Heart left ventricle (tissue), 13 donors: ENCODE results near the gene CMBL.
A peak's percentile ranks its signal among the peaks of the same experiment; 100 is the strongest.

ENCODE experiments used
- POLR2A ChIP-seq, 2 donors: fragments of 450-650 bp; IDR thresholded peaks; one replicate each; pipeline ENCODE4 v1.6.1; 2017; ENCODE audit warnings: antibody characterized with exemption in 2 of 2, mild to moderate bottlenecking in 2 of 2, moderate library complexity in 2 of 2
- TF ChIP-seq, protein P1 (sequence below), 12 donors: fragments of 200-600 bp; sonication (generic) in 4 of 12; IDR thresholded peaks; one replicate each; pipeline versions ENCODE4 v1.5.0 to v1.8.0; 2018 to 2022; ENCODE audit warnings: antibody characterized with exemption in 12 of 12, mild to moderate bottlenecking in 5 of 12
- donor health status: ischemic (EF 13 %, LVEDD 7.1; RV severe dilation, severe dysfunction).
- donor health status: DM: no; HTN: yes; CAD: no.
- donor health status: DM: no; HTN: no; CAD: no.
- donor health status: ischemic (EF 25% LVEDD 6.9; RV normal size, moderate dysfunction).
- donor health status: ischemic (EF 25% LVEDD 5.7; RV mildly dilated, moderate dysfunction).
- donor health status: ischemic (EF 35%, LVEDD 5.7; RV mildly dilated, moderate dysfunction).
- donor health status: nonischemic (EF 11% LVEDD 7.7; RV severe dilation, severe dysfunction).
- donor health status: DM: yes; HTN: yes; CAD: no.
- donor health status: PGD.
- donor health status: ischemic (EF 29% LVEDD 5.4; RV normal size, mild dysfunction).
- donor health status: nonischemic (EF 23%, LVEDD 6.1; RV moderate dilation, normal function).

DNA sequence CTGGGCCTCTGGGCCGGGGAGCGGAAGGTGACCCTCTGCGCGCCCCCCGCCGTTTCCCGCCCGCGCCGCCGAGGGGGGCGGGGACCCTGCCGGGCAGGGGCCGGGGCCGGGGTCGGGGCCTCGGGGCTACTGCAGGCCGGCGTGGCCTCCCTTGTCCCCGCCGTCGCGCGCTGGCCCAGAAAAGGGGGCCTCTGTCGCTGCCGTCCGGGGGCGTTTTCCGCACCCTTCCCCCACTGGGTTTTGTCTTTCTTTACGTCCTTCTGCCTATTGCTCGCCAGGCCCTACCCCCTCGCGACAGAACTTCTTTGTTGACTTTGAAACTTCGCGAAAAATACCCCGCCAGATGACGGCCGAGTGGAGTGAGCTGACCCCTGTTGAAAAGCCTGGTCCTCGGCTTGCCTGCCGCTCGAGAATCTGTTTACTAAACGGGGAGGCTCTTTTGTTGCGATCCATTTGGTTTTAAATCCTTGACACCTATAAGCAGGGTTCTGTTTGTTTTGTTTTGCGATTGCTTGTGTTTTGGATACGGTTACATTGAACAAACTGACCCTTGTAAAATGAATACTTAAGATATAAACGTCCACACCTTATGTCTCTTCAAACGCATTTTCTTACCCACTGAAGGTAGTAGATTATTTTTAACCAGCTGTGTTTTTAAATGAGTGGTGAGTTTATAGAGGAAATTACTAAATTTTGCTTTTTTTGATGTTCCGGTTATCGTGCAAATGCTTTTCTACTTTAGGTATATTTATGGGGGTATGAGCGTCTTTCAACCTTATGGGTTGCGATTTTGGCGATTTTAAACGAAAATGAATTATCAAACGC is 46.6 kb upstream of the CMBL start:
- TF ChIP-seq POLR2A (IDR thresholded peaks at IDR 0.05) = no peak
- TF ChIP-seq, protein P1, sequence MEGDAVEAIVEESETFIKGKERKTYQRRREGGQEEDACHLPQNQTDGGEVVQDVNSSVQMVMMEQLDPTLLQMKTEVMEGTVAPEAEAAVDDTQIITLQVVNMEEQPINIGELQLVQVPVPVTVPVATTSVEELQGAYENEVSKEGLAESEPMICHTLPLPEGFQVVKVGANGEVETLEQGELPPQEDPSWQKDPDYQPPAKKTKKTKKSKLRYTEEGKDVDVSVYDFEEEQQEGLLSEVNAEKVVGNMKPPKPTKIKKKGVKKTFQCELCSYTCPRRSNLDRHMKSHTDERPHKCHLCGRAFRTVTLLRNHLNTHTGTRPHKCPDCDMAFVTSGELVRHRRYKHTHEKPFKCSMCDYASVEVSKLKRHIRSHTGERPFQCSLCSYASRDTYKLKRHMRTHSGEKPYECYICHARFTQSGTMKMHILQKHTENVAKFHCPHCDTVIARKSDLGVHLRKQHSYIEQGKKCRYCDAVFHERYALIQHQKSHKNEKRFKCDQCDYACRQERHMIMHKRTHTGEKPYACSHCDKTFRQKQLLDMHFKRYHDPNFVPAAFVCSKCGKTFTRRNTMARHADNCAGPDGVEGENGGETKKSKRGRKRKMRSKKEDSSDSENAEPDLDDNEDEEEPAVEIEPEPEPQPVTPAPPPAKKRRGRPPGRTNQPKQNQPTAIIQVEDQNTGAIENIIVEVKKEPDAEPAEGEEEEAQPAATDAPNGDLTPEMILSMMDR (IDR thresholded peaks at IDR 0.05) = peak in 1 of 12 donors; percentile 5
